22Rv1 (cell line): ENCODE measurements around the gene SLC43A2.

Source experiments
- CTCF ChIP-seq: fragments of 450-650 bp; IDR thresholded peaks from 2 replicates; pipeline ENCODE4 v1.5.1; 2017; ENCODE audit warnings: mild to moderate bottlenecking
- ZFX ChIP-seq: fragments of 450-650 bp; IDR thresholded peaks from 2 replicates; pipeline ENCODE4 v1.6.1; 2017; ENCODE audit warnings: antibody characterized with exemption, borderline replicate concordance

- TF ChIP-seq CTCF (no peak), ZFX (no peak)
Measured at GRCh38 chr17:1634841-1635650, 6.4 kb upstream of the SLC43A2 start.
